ELR (cell line): ENCODE data around the gene CLIC5.

ENCODE experiments used
- DNase-seq: peaks from one replicate; pipeline ENCODE4 v3.0.0-alpha.2; 2015; ENCODE audit warnings: low read depth

Gene CLIC5

GRCh38 chr6:45838996-45839395 lies 176.7 kb downstream of the CLIC5 start:
- no peak for DNase-seq

- no peak for DNase-seq
These were observed 177.2 kb downstream of the CLIC5 start for GRCh38 chr6:45838451-45838850.

- no peak for DNase-seq
These were observed 178.0 kb downstream of the CLIC5 start for GRCh38 chr6:45837541-45838200.

GRCh38 chr6:45836984-45837383 lies 178.7 kb downstream of the CLIC5 start:
- DNase-seq: no peak

- DNase-seq: no peak
These were observed 179.2 kb downstream of the CLIC5 start for GRCh38 chr6:45836438-45836824.

- no peak for DNase-seq
These were observed 179.8 kb downstream of the CLIC5 start for GRCh38 chr6:45835721-45836437.

- DNase-seq: no peak
These were observed 183.6 kb downstream of the CLIC5 start for GRCh38 chr6:45832063-45832462.
